Peyer's patch (tissue), 4 donors: ENCODE data around the gene PIEZO2.

Experiments used
- CTCF ChIP-seq, 6 experiments: fragments of 450-650 bp in 4 of 6; fragments of 200-600 bp in 2 of 6; sonication (generic) in 1 of 6; IDR thresholded peaks; one replicate each; pipeline ENCODE4 v1.5.1; 2017 to 2019; ENCODE audit warnings: antibody characterized with exemption in 6 of 6, mild to moderate bottlenecking in 3 of 6, moderate library complexity in 1 of 6
- POLR2A ChIP-seq, 2 donors: fragments of 450-650 bp; IDR thresholded peaks; one replicate each; pipeline ENCODE4 v1.5.1; 2017; ENCODE audit warnings: antibody characterized with exemption in 2 of 2, mild to moderate bottlenecking in 2 of 2, moderate library complexity in 2 of 2

GRCh38 chr18:10686308-10686707, 463.1 kb downstream of the PIEZO2 start:
- TF ChIP-seq CTCF (IDR thresholded peaks at IDR 0.05): no peak
- TF ChIP-seq POLR2A (IDR thresholded peaks at IDR 0.05): no peak
